Measurements from ENCODE around the gene DET1. TPM values are rescaled to one million over a fixed set of nuclear protein-coding genes. Genes with fewer than 3 reads are reported as not detected.
"Not testable (repeated sequence)": the region's sequence is repeated elsewhere in the genome, so short reads cannot be mapped to it uniquely, and the experiment has no call there.

DET1 gene
- total RNA-seq, 1 experiment from 2014 or later = 6.6 TPM

DNA sequence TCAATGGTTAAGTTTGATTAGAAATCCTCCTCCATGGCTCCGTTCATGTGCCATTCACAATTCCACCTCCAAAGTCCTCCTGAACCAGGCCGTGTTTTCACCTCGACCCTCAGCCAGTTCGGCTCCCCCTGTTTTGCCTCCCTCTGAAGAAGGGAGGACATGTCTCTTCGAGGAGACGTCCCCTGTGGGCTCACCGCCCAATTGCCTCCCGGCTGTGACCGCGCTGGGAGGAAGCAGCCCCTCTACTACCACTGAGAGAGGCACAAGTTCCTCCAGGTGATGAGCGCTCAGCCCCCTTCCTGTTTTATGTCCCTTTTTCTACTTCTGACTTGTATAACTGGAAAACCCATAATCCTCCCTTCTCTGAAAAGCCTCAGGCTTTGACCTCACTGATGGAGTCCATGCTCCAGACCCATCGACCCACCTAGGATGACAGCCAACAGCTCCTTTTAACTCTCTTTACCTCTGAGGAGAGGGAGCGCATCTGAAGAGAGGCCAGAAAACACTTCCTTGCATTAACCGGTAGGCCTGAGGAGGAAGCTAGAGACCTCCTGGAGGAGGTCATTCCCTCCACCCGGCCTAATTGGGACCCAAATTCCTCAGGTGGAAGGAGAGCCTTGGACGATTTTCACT is 4.7 kb downstream of the DET1 start:
- H4K20me1 ChIP-seq (ENCODE audit: control insufficient read depth, insufficient read depth, insufficient read length) = no peaks in the 10 kb centered on the region
- no peak overlapping the region for H3K18ac ChIP-seq (ENCODE audit: insufficient read length, low read depth, low read length)
- H3K9me3 ChIP-seq (ENCODE audit: control insufficient read depth, low read depth, low read length) = no peaks in the 10 kb centered on the region
- H4K91ac ChIP-seq (ENCODE audit: insufficient read length, low read depth, low read length) = no peak overlapping the region
- H3K4me1 Mint-ChIP-seq = peaks cover 46 to 58% of the 10 kb centered on the region in 2 experiments
- H3K27me3 ChIP-seq (ENCODE audit: insufficient read depth, low read length) = no peaks in the 10 kb centered on the region
- H3K27ac ChIP-seq (ENCODE audit: insufficient read length, low read depth, low read length) = no peak overlapping the region
- H3K79me1 ChIP-seq (ENCODE audit: insufficient read depth, low read depth, low read length, poor library complexity, severe bottlenecking) = no peaks in the 10 kb centered on the region
- no peak overlapping the region for H4K5ac ChIP-seq (ENCODE audit: insufficient read length, low read depth, low read length)
- no peak overlapping the region for H3K4me2 ChIP-seq (ENCODE audit: insufficient read depth, insufficient read length, low read length)
- H3K23ac ChIP-seq (ENCODE audit: insufficient read length, low read depth, low read length) = no peak overlapping the region
- H3K4ac ChIP-seq (ENCODE audit: low read depth, low read length) = no peak overlapping the region
- H3K4me3 Mint-ChIP-seq = no peak overlapping the region
- DNase-seq = no peak
- H3K4me1 ChIP-seq (ENCODE audit: insufficient read depth, low read length) = no peaks in the 10 kb centered on the region; the same call in 1 of the 2 replicates
- H2BK20ac ChIP-seq (ENCODE audit: low read depth, low read length, poor library complexity, severe bottlenecking) = no peak overlapping the region
- H3K36me3 Mint-ChIP-seq (ENCODE audit: insufficient read depth in 1 of 3, low read depth in 3 of 3) = no peaks in the 10 kb centered on the region; a peak in 1 of 7 replicates
- no peak overlapping the region for H3K9ac ChIP-seq (ENCODE audit: extremely low read depth, insufficient read length, low read length)
- no peak overlapping the region for H3T11ph ChIP-seq (ENCODE audit: low read length)
- no peak overlapping the region for H2BK5ac ChIP-seq (ENCODE audit: insufficient read length, low read length)
- H3K14ac ChIP-seq (ENCODE audit: insufficient read depth, low read length) = no peak overlapping the region
- H2BK12ac ChIP-seq (ENCODE audit: insufficient read length, low read depth, low read length) = no peak overlapping the region
- H2BK15ac ChIP-seq (ENCODE audit: low read depth, low read length) = no peak overlapping the region
- H2BK120ac ChIP-seq (ENCODE audit: low read depth, low read length, poor library complexity, severe bottlenecking) = no peak overlapping the region
- TF ChIP-seq, protein P1, sequence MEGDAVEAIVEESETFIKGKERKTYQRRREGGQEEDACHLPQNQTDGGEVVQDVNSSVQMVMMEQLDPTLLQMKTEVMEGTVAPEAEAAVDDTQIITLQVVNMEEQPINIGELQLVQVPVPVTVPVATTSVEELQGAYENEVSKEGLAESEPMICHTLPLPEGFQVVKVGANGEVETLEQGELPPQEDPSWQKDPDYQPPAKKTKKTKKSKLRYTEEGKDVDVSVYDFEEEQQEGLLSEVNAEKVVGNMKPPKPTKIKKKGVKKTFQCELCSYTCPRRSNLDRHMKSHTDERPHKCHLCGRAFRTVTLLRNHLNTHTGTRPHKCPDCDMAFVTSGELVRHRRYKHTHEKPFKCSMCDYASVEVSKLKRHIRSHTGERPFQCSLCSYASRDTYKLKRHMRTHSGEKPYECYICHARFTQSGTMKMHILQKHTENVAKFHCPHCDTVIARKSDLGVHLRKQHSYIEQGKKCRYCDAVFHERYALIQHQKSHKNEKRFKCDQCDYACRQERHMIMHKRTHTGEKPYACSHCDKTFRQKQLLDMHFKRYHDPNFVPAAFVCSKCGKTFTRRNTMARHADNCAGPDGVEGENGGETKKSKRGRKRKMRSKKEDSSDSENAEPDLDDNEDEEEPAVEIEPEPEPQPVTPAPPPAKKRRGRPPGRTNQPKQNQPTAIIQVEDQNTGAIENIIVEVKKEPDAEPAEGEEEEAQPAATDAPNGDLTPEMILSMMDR (conservative IDR thresholded peaks at IDR 0.05) = no peak
- no peak overlapping the region for H4K8ac ChIP-seq (replicated peaks; ENCODE audit: insufficient read length, low read depth, low read length)
- H3K23me2 ChIP-seq (ENCODE audit: insufficient read length, low read depth, low read length, poor library complexity, severe bottlenecking) = peaks cover 3% of the 10 kb centered on the region
- H3K79me2 ChIP-seq (ENCODE audit: insufficient read depth, low read length) = no peaks in the 10 kb centered on the region
- no peak overlapping the region for H2AK5ac ChIP-seq (ENCODE audit: insufficient read length, low read length)
- H3K56ac ChIP-seq (ENCODE audit: insufficient read length, low read depth, low read length) = no peak overlapping the region
- H3K27ac Mint-ChIP-seq = peak overlapping the region; percentile 68 to 97 (median 96); a peak in 5 of 7 replicates
- H2AFZ ChIP-seq (ENCODE audit: low read length) = no peak overlapping the region
- H3K9me3 Mint-ChIP-seq = peaks cover 0 to under 1% of the 10 kb centered on the region in 2 experiments; a peak in 1 of 5 replicates
- no peaks in the 10 kb centered on the region for H3K27me3 Mint-ChIP-seq (ENCODE audit: low read depth)
- no CpG with 5 or more reads among the region's 16 CpGs for WGBS (ENCODE audit: extremely low coverage, insufficient read length, low lambda C conversion rate)

DNA sequence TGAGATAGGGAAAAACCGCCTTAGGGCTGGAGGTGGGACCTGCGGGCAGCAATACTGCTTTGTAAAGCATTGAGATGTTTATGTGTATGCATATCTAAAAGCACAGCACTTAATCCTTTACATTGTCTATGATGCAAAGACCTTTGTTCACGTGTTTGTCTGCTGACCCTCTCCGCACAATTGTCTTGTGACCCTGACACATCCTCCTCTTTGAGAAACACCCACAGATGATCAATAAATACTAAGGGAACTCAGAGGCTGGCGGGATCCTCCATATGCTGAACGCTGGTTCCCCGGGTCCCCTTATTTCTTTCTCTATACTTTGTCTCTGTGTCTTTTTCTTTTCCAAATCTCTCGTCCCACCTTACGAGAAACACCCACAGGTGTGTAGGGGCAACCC is 5.4 kb downstream of the DET1 start:
- H3K36me3 Mint-ChIP-seq (ENCODE audit: insufficient read depth in 1 of 3, low read depth in 3 of 3); H3T11ph ChIP-seq (ENCODE audit: low read length); H3K23ac ChIP-seq (ENCODE audit: insufficient read length, low read depth, low read length); H3K27ac ChIP-seq (ENCODE audit: insufficient read length, low read depth, low read length); H3K14ac ChIP-seq (ENCODE audit: insufficient read depth, low read length); H3K27me3 Mint-ChIP-seq (ENCODE audit: low read depth); H2AK5ac ChIP-seq (ENCODE audit: insufficient read length, low read length); H4K91ac ChIP-seq (ENCODE audit: insufficient read length, low read depth, low read length); H4K20me1 ChIP-seq (ENCODE audit: control insufficient read depth, insufficient read depth, insufficient read length); H4K8ac ChIP-seq (replicated peaks; ENCODE audit: insufficient read length, low read depth, low read length); H3K9me3 Mint-ChIP-seq; H3K4me2 ChIP-seq (ENCODE audit: insufficient read depth, insufficient read length, low read length); H3K18ac ChIP-seq (ENCODE audit: insufficient read length, low read depth, low read length); H3K4ac ChIP-seq (ENCODE audit: low read depth, low read length); H4K5ac ChIP-seq (ENCODE audit: insufficient read length, low read depth, low read length); H3K56ac ChIP-seq (ENCODE audit: insufficient read length, low read depth, low read length); H3K79me2 ChIP-seq (ENCODE audit: insufficient read depth, low read length); H3K79me1 ChIP-seq (ENCODE audit: insufficient read depth, low read depth, low read length, poor library complexity, severe bottlenecking); H3K9ac ChIP-seq (ENCODE audit: extremely low read depth, insufficient read length, low read length); H2BK120ac ChIP-seq (ENCODE audit: low read depth, low read length, poor library complexity, severe bottlenecking); DNase-seq; H2AFZ ChIP-seq (ENCODE audit: low read length); H2BK12ac ChIP-seq (ENCODE audit: insufficient read length, low read depth, low read length); H3K27me3 ChIP-seq (ENCODE audit: insufficient read depth, low read length); H3K9me3 ChIP-seq (ENCODE audit: control insufficient read depth, low read depth, low read length); H3K4me3 Mint-ChIP-seq; H3K4me1 ChIP-seq (ENCODE audit: insufficient read depth, low read length); H2BK20ac ChIP-seq (ENCODE audit: low read depth, low read length, poor library complexity, severe bottlenecking); H2BK5ac ChIP-seq (ENCODE audit: insufficient read length, low read length); H3K23me2 ChIP-seq (ENCODE audit: insufficient read length, low read depth, low read length, poor library complexity, severe bottlenecking); H2BK15ac ChIP-seq (ENCODE audit: low read depth, low read length): not testable (repeated sequence)
- Mint-ChIP-seq H3K27ac (peak overlapping the region; percentile 90 to 97 (median 93); a peak in 5 of 7 replicates), H3K4me1 (peaks cover 46 to 58% of the 10 kb centered on the region in 2 experiments)
- no CpG with 5 or more reads among the region's 9 CpGs for WGBS (ENCODE audit: extremely low coverage, insufficient read length, low lambda C conversion rate)

Measured in H9 (cell line).